ENCODE data around the gene MUC3A. TPM values are rescaled to one million over a fixed set of nuclear protein-coding genes. Genes with fewer than 3 reads are reported as not detected.
A peak's percentile ranks its signal among the peaks of the same experiment; 100 is the strongest.

Gene MUC3A
- total and polyA plus RNA-seq, 2 experiments from 2014 or later = 0.29 TPM; not detected in 1

GRCh38 chr7:100949933-100950443 is 654 bp downstream of the MUC3A start:
- TF ChIP-seq CTCF (IDR thresholded peaks at IDR 0.05; ENCODE audit: low read depth, low read length) = no peak
- no peak for DNase-seq (ENCODE audit: low read depth in 1 of 2, low spot score in 1 of 2)

GRCh38 chr7:100951172-100951571 is 1.8 kb downstream of the MUC3A start:
- no peaks in the 10 kb centered on the region for H3K9me3 ChIP-seq (ENCODE audit: low read depth)
- no peaks in the 10 kb centered on the region for H3K36me3 ChIP-seq
- H3K4me3 ChIP-seq = no peak overlapping the region
- DNase-seq (ENCODE audit: low read depth in 1 of 2, low spot score in 1 of 2) = peak in 1 of 2 donors; percentile 22
- H3K27ac ChIP-seq = no peak overlapping the region
- TF ChIP-seq CTCF (IDR thresholded peaks at IDR 0.05; ENCODE audit: low read depth, low read length) = no peak
- H3K27me3 ChIP-seq = no peaks in the 10 kb centered on the region
- H3K4me1 ChIP-seq (ENCODE audit: low read depth) = no peaks in the 10 kb centered on the region

More at GRCh38 chr7:100949933-100950443, 654 bp downstream of the MUC3A start:
- no peaks in the 10 kb centered on the region for H3K36me3 ChIP-seq
- no peaks in the 10 kb centered on the region for H3K27me3 ChIP-seq
- H3K27ac ChIP-seq = no peak overlapping the region
- no peaks in the 10 kb centered on the region for H3K4me1 ChIP-seq (ENCODE audit: low read depth)
- H3K4me3 ChIP-seq = no peak overlapping the region
- H3K9me3 ChIP-seq (ENCODE audit: low read depth) = no peaks in the 10 kb centered on the region

GRCh38 chr7:100951888-100952560 is 2.7 kb downstream of the MUC3A start:
- H3K9me3 ChIP-seq (ENCODE audit: low read depth) = no peaks in the 10 kb centered on the region
- TF ChIP-seq CTCF (IDR thresholded peaks at IDR 0.05; ENCODE audit: low read depth, low read length) = no peak
- no peak overlapping the region for H3K4me3 ChIP-seq
- no peak overlapping the region for H3K27ac ChIP-seq
- DNase-seq (ENCODE audit: low read depth in 1 of 2, low spot score in 1 of 2) = no peak
- no peaks in the 10 kb centered on the region for H3K36me3 ChIP-seq
- H3K27me3 ChIP-seq = no peaks in the 10 kb centered on the region
- no peaks in the 10 kb centered on the region for H3K4me1 ChIP-seq (ENCODE audit: low read depth)

GRCh38 chr7:100952641-100953040 is 3.3 kb downstream of the MUC3A start:
- Histone ChIP-seq H3K36me3 (no peaks in the 10 kb centered on the region), H3K27me3 (no peaks in the 10 kb centered on the region), H3K4me1 (ENCODE audit: low read depth) (no peaks in the 10 kb centered on the region), H3K27ac (no peak overlapping the region), H3K9me3 (ENCODE audit: low read depth) (no peaks in the 10 kb centered on the region), H3K4me3 (no peak overlapping the region)
- no peak for TF ChIP-seq CTCF (IDR thresholded peaks at IDR 0.05; ENCODE audit: low read depth, low read length)
- DNase-seq (ENCODE audit: low read depth in 1 of 2, low spot score in 1 of 2) = no peak

GRCh38 chr7:100957832-100958421 is 8.6 kb downstream of the MUC3A start:
- DNase-seq (ENCODE audit: low read depth in 1 of 2, low spot score in 1 of 2) = peak in 1 of 2 donors; percentile 13
- no peak for TF ChIP-seq CTCF (IDR thresholded peaks at IDR 0.05; ENCODE audit: low read depth, low read length)
- no peak overlapping the region for H3K4me3 ChIP-seq

More at GRCh38 chr7:100957832-100958421, 8.6 kb downstream of the MUC3A start:
- Histone ChIP-seq H3K27ac (no peak overlapping the region), H3K9me3 (ENCODE audit: low read depth) (no peaks in the 10 kb centered on the region), H3K27me3 (peaks cover 28% of the 10 kb centered on the region), H3K36me3 (no peaks in the 10 kb centered on the region), H3K4me1 (ENCODE audit: low read depth) (no peaks in the 10 kb centered on the region)

Measured in cardiac muscle cell (in vitro differentiated cells and primary cell).